H9 (cell line): ENCODE data around the gene SLMAP. TPM values are rescaled to one million over a fixed set of nuclear protein-coding genes. Genes with fewer than 3 reads are reported as not detected.

Experiments used
- DNase-seq: peaks from one replicate; pipeline ENCODE4 v3.0.0-alpha.2; 2017
- H2AFZ ChIP-seq: one replicate; pipeline ENCODE4 v1.6.1; 2013; ENCODE audit warnings: mild to moderate bottlenecking, low read length, control low read depth, moderate library complexity
- H2AK5ac ChIP-seq: 2 replicates; pipeline ENCODE4 v1.6.1; 2013; ENCODE audit warnings: low read length, control low read depth, mixed read lengths; ENCODE audit not compliant: insufficient read length
- H2BK120ac ChIP-seq: one replicate; pipeline ENCODE4 v1.6.1; 2013; ENCODE audit warnings: low read depth, mild to moderate bottlenecking, low read length, control low read depth, inconsistent platforms; ENCODE audit not compliant: poor library complexity, severe bottlenecking
- H2BK12ac ChIP-seq: 2 replicates; pipeline ENCODE4 v1.6.1; 2013; ENCODE audit warnings: low read length, control low read depth, mixed read lengths, low read depth; ENCODE audit not compliant: insufficient read length
- H2BK15ac ChIP-seq: 2 replicates; pipeline ENCODE4 v1.6.1; 2013; ENCODE audit warnings: low read depth, low read length, control low read depth
- H2BK20ac ChIP-seq: one replicate; pipeline ENCODE4 v1.6.1; 2013; ENCODE audit warnings: low read depth, mild to moderate bottlenecking, low read length, control low read depth, inconsistent platforms; ENCODE audit not compliant: poor library complexity, severe bottlenecking
- H2BK5ac ChIP-seq: 2 replicates; pipeline ENCODE4 v1.6.1; 2013; ENCODE audit warnings: low read length, control low read depth, mixed read lengths; ENCODE audit not compliant: insufficient read length
- H3K14ac ChIP-seq: 2 replicates; pipeline ENCODE4 v1.6.1; 2013; ENCODE audit warnings: low read length, control low read depth; ENCODE audit not compliant: insufficient read depth
- H3K18ac ChIP-seq: 2 replicates; pipeline ENCODE4 v1.6.1; 2013; ENCODE audit warnings: low read depth, mild to moderate bottlenecking, mixed read lengths, low read length, control low read depth; ENCODE audit not compliant: insufficient read length
- H3K23ac ChIP-seq: 2 replicates; pipeline ENCODE4 v1.6.1; 2013; ENCODE audit warnings: low read length, control low read depth, mixed read lengths, low read depth; ENCODE audit not compliant: insufficient read length
- H3K23me2 ChIP-seq: 2 replicates; pipeline ENCODE4 v1.6.1; 2013; ENCODE audit warnings: low read depth, mild to moderate bottlenecking, mixed read lengths, low read length, control low read depth; ENCODE audit not compliant: insufficient read length, poor library complexity, severe bottlenecking
- H3K27ac ChIP-seq: 2 replicates; pipeline ENCODE4 v1.5.1; 2013; ENCODE audit warnings: low read length, control low read depth, mixed read lengths, low read depth; ENCODE audit not compliant: insufficient read length
- H3K27me3 ChIP-seq: 2 replicates; pipeline ENCODE4 v1.6.1; 2013; ENCODE audit warnings: low read length, control low read depth, inconsistent platforms; ENCODE audit not compliant: insufficient read depth
- H3K4ac ChIP-seq: 2 replicates; pipeline ENCODE4 v1.6.1; 2013; ENCODE audit warnings: low read depth, mild to moderate bottlenecking, control low read depth, inconsistent platforms, low read length, moderate library complexity
- H3K4me1 ChIP-seq: 2 replicates; pipeline ENCODE4 v1.6.1; 2013; ENCODE audit warnings: low read length, control low read depth, inconsistent platforms; ENCODE audit not compliant: insufficient read depth
- H3K4me2 ChIP-seq: 2 replicates; pipeline ENCODE4 v1.6.1; 2013; ENCODE audit warnings: low read length, control low read depth, mixed read lengths; ENCODE audit not compliant: insufficient read length, insufficient read depth
- H3K56ac ChIP-seq: 2 replicates; pipeline ENCODE4 v1.6.1; 2013; ENCODE audit warnings: low read depth, mild to moderate bottlenecking, mixed read lengths, low read length, control low read depth; ENCODE audit not compliant: insufficient read length
- H3K79me1 ChIP-seq: 2 replicates; pipeline ENCODE4 v1.6.1; 2013; ENCODE audit warnings: low read depth, mild to moderate bottlenecking, moderate library complexity, low read length, control low read depth, inconsistent platforms; ENCODE audit not compliant: insufficient read depth, poor library complexity, severe bottlenecking
- H3K79me2 ChIP-seq: 2 replicates; pipeline ENCODE4 v1.6.1; 2013; ENCODE audit warnings: low read length, control low read depth, inconsistent platforms; ENCODE audit not compliant: insufficient read depth
- H3K9ac ChIP-seq: 2 replicates; pipeline ENCODE4 v1.6.1; 2013; ENCODE audit warnings: low read length, control low read depth, mixed read lengths; ENCODE audit not compliant: insufficient read length; ENCODE audit errors: extremely low read depth
- H3K9me3 ChIP-seq: one replicate; pipeline ENCODE4 v1.6.1; 2013; ENCODE audit warnings: low read depth, low read length, inconsistent platforms; ENCODE audit not compliant: control insufficient read depth
- H3T11ph ChIP-seq: one replicate; pipeline ENCODE4 v1.6.1; 2013; ENCODE audit warnings: mild to moderate bottlenecking, low read length, control low read depth, inconsistent platforms
- H4K20me1 ChIP-seq: one replicate; pipeline ENCODE4 v1.6.1; 2013; ENCODE audit not compliant: control insufficient read depth, insufficient read length, insufficient read depth
- H4K5ac ChIP-seq: 2 replicates; pipeline ENCODE4 v1.6.1; 2013; ENCODE audit warnings: low read depth, mild to moderate bottlenecking, mixed read lengths, low read length, control low read depth; ENCODE audit not compliant: insufficient read length
- H4K8ac ChIP-seq: replicated peaks from 2 replicates; pipeline ENCODE4 v1.6.1; 2013; ENCODE audit warnings: low read length, control low read depth, mixed read lengths, low read depth; ENCODE audit not compliant: insufficient read length
- H4K91ac ChIP-seq: 2 replicates; pipeline ENCODE4 v1.6.1; 2013; ENCODE audit warnings: low read depth, mild to moderate bottlenecking, moderate library complexity, mixed read lengths, low read length, control low read depth; ENCODE audit not compliant: insufficient read length
- H3K27ac Mint-ChIP-seq, 3 experiments: 2 replicates in 2 of 3; 3 replicates in 1 of 3; pipeline ENCODE4 v1.8.0; 2020 to 2021; ENCODE audit warnings: mixed read lengths in 3 of 3, mild to moderate bottlenecking in 1 of 3, moderate library complexity in 1 of 3
- H3K27me3 Mint-ChIP-seq: 2 replicates; pipeline ENCODE4 v1.8.0; 2021; ENCODE audit warnings: low read depth, mild to moderate bottlenecking, moderate library complexity, mixed read lengths
- H3K36me3 Mint-ChIP-seq, 3 experiments: 2 replicates in 2 of 3; 3 replicates in 1 of 3; pipeline ENCODE4 v1.8.0; 2020 to 2021; ENCODE audit warnings: low read depth in 3 of 3, mixed read lengths in 3 of 3; ENCODE audit not compliant: insufficient read depth in 1 of 3
- H3K4me1 Mint-ChIP-seq, 2 experiments: 2 replicates each; pipeline ENCODE4 v1.8.0; 2020; ENCODE audit warnings: mixed read lengths in 2 of 2
- H3K4me3 Mint-ChIP-seq, 2 experiments: 2 replicates in 1 of 2; 3 replicates in 1 of 2; pipeline ENCODE4 v1.8.0; 2020 to 2021; ENCODE audit warnings: mild to moderate bottlenecking in 2 of 2, mixed read lengths in 2 of 2, moderate library complexity in 1 of 2
- H3K9me3 Mint-ChIP-seq, 2 experiments: 2 replicates in 1 of 2; 3 replicates in 1 of 2; pipeline ENCODE4 v1.8.0; 2020; ENCODE audit warnings: mild to moderate bottlenecking in 2 of 2, mixed read lengths in 2 of 2, moderate library complexity in 1 of 2
- WGBS: extraction: QIAGEN DNeasy Blood & Tissue Kit; methylation state at CpG from one replicate; pipeline ENCODE4 v1.1.7; 2013; ENCODE audit warnings: missing lambda C conversion rate, low lambda C conversion rate, mixed read lengths; ENCODE audit not compliant: insufficient read length; ENCODE audit errors: extremely low coverage; 5-methylcytosine and 5-hydroxymethylcytosine counted together
- total RNA-seq: library from RNA; stranded (reverse); gene quantifications from 2 replicates; pipeline ENCODE4 v1.2.1, GENCODE V29; 2021
- TF ChIP-seq, protein P1 (sequence below): fragments of 200-600 bp; sonication (generic); conservative IDR thresholded peaks from 3 replicates; pipeline ENCODE4 v1.8.0; 2021; ENCODE audit warnings: antibody characterized with exemption, mild to moderate bottlenecking

SLMAP gene
- total RNA-seq, 1 experiment from 2014 or later, result 65.1 TPM

DNA sequence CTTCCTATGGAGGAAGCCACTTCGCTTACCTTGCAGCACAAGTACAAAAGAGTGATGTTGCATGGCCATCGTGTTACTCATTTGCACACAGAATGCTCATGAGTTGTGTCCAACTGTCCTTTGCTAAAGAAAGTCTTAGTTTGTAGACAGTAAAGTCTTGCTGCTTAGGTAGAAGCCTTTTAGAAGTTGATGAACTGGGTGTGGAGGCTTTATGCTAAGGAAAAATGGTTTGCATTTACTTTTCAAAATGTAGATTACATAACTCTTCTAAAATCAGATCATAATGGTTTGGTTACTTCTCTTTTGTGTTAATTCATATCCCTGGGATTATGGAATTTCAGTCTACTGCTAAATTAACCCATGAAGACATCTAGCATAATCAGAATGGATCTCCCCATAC lies 167.6 kb downstream of the SLMAP start:
- H4K20me1 ChIP-seq, result no peaks in the 10 kb centered on the region
- H3K56ac ChIP-seq, result no peak overlapping the region
- H3K4ac ChIP-seq, result no peak overlapping the region
- H2AK5ac ChIP-seq, result no peak overlapping the region
- DNase-seq, result no peak
- H2BK5ac ChIP-seq, result no peak overlapping the region
- no peak overlapping the region for H3K4me2 ChIP-seq
- Mint-ChIP-seq H3K9me3 (no peaks in the 10 kb centered on the region), H3K4me3 (no peak overlapping the region), H3K27ac (no peak overlapping the region), H3K4me1 (no peaks in the 10 kb centered on the region), H3K27me3 (no peaks in the 10 kb centered on the region), H3K36me3 (peaks cover 13 to 32% (median 18%) of the 10 kb centered on the region in 3 experiments)
- no peaks in the 10 kb centered on the region for H3K79me2 ChIP-seq
- H2BK15ac ChIP-seq, result no peak overlapping the region
- H3K4me1 ChIP-seq, result no peaks in the 10 kb centered on the region
- H2BK120ac ChIP-seq, result no peak overlapping the region
- no peak overlapping the region for H2BK12ac ChIP-seq
- H3K79me1 ChIP-seq, result no peaks in the 10 kb centered on the region
- no peak overlapping the region for H2AFZ ChIP-seq
- no peak overlapping the region for H3K14ac ChIP-seq
- no peak overlapping the region for H2BK20ac ChIP-seq
- H4K8ac ChIP-seq, result no peak overlapping the region
- no peak overlapping the region for H4K5ac ChIP-seq
- TF ChIP-seq, protein P1, sequence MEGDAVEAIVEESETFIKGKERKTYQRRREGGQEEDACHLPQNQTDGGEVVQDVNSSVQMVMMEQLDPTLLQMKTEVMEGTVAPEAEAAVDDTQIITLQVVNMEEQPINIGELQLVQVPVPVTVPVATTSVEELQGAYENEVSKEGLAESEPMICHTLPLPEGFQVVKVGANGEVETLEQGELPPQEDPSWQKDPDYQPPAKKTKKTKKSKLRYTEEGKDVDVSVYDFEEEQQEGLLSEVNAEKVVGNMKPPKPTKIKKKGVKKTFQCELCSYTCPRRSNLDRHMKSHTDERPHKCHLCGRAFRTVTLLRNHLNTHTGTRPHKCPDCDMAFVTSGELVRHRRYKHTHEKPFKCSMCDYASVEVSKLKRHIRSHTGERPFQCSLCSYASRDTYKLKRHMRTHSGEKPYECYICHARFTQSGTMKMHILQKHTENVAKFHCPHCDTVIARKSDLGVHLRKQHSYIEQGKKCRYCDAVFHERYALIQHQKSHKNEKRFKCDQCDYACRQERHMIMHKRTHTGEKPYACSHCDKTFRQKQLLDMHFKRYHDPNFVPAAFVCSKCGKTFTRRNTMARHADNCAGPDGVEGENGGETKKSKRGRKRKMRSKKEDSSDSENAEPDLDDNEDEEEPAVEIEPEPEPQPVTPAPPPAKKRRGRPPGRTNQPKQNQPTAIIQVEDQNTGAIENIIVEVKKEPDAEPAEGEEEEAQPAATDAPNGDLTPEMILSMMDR, result no peak
- no peak overlapping the region for H3T11ph ChIP-seq
- no peaks in the 10 kb centered on the region for H3K23me2 ChIP-seq
- H3K18ac ChIP-seq, result no peak overlapping the region
- no peak overlapping the region for H3K27ac ChIP-seq
- H3K9me3 ChIP-seq, result no peaks in the 10 kb centered on the region
- WGBS, result no CpG with 5 or more reads among the region's 2 CpGs
- no peaks in the 10 kb centered on the region for H3K27me3 ChIP-seq
- H4K91ac ChIP-seq, result no peak overlapping the region
- H3K9ac ChIP-seq, result no peak overlapping the region
- H3K23ac ChIP-seq, result no peak overlapping the region
